CD8-positive, alpha-beta memory T cell (primary cell): ENCODE results near the gene RAE1. TPM values are rescaled to one million over a fixed set of nuclear protein-coding genes. Genes with fewer than 3 reads are reported as not detected.

ENCODE experiments used
- CTCF ChIA-PET: fragments of 350-600 bp; sonication (Branson Sonifier 250); formaldehyde crosslinking; loops from one replicate; lab custom pipeline; 2021; ENCODE audit warnings: antibody characterized with exemption; lab: Charles Lee
- POLR2A ChIA-PET: fragments of 350-600 bp; sonication (Branson Sonifier 250); formaldehyde crosslinking; loops from one replicate; lab custom pipeline; 2021; ENCODE audit warnings: antibody characterized with exemption; lab: Charles Lee
- DNase-seq, 5 donors: peaks; one replicate each; pipeline versions ENCODE4 v3.0.0 to v3.0.0-alpha.2; 2020 to 2022; ENCODE audit warnings: mixed read lengths in 1 of 5
- H3K27ac ChIP-seq: one replicate; pipeline ENCODE4 v1.7.0; 2013; ENCODE audit warnings: low read depth, mild to moderate bottlenecking, low read length, moderate library complexity
- H3K27me3 ChIP-seq: 2 replicates; pipeline ENCODE4 v1.7.0; 2013; ENCODE audit warnings: low read length, mild to moderate bottlenecking; ENCODE audit not compliant: insufficient read depth, poor library complexity, severe bottlenecking
- H3K36me3 ChIP-seq: 2 replicates; pipeline ENCODE4 v1.7.0; 2013; ENCODE audit warnings: mild to moderate bottlenecking, low read length, moderate library complexity; ENCODE audit not compliant: insufficient read depth
- H3K4me1 ChIP-seq: 2 replicates; pipeline ENCODE4 v1.7.0; 2013; ENCODE audit warnings: mild to moderate bottlenecking, low read length, moderate library complexity; ENCODE audit not compliant: insufficient read depth
- H3K4me3 ChIP-seq: 2 replicates; pipeline ENCODE4 v1.7.0; 2013; ENCODE audit warnings: mild to moderate bottlenecking, low read length
- H3K9me3 ChIP-seq: 2 replicates; pipeline ENCODE4 v1.7.0; 2013; ENCODE audit warnings: mild to moderate bottlenecking, low read length
- H3K27ac Mint-ChIP-seq, 8 donors: one replicate each; pipeline ENCODE4 v1.8.0; 2020 to 2021; ENCODE audit warnings: mixed read lengths in 8 of 8, mild to moderate bottlenecking in 6 of 8, inconsistent platforms in 3 of 8, moderate library complexity in 3 of 8
- H3K27me3 Mint-ChIP-seq, 2 donors: one replicate each; pipeline ENCODE4 v1.8.0; 2020 to 2021; ENCODE audit warnings: mixed read lengths in 2 of 2, mild to moderate bottlenecking in 1 of 2, moderate library complexity in 1 of 2
- H3K36me3 Mint-ChIP-seq, 3 donors: one replicate each; pipeline ENCODE4 v1.8.0; 2020 to 2021; ENCODE audit warnings: mixed read lengths in 3 of 3, inconsistent platforms in 1 of 3, mild to moderate bottlenecking in 1 of 3
- H3K4me1 Mint-ChIP-seq, 3 donors: one replicate each; pipeline ENCODE4 v1.8.0; 2020 to 2021; ENCODE audit warnings: mixed read lengths in 3 of 3, inconsistent platforms in 1 of 3, mild to moderate bottlenecking in 1 of 3
- H3K4me3 Mint-ChIP-seq, 7 donors: one replicate each; pipeline ENCODE4 v1.8.0; 2020 to 2021; ENCODE audit warnings: mixed read lengths in 7 of 7, mild to moderate bottlenecking in 6 of 7, moderate library complexity in 4 of 7, inconsistent platforms in 2 of 7
- H3K9me3 Mint-ChIP-seq, 5 donors: one replicate each; pipeline ENCODE4 v1.8.0; 2020 to 2022; ENCODE audit warnings: mixed read lengths in 5 of 5, mild to moderate bottlenecking in 3 of 5, moderate library complexity in 2 of 5, inconsistent platforms in 1 of 5
- polyA plus RNA-seq: library from polyadenylated mRNA; unstranded; fragments of 300-500 nt; fragmentation: Illumina TruSeq; gene quantifications from one replicate; pipeline ENCODE4 v1.2.3, GENCODE V29; 2021
- total RNA-seq, 2 experiments: library from RNA; stranded (reverse); gene quantifications; one replicate each; pipeline ENCODE4 v1.2.3, GENCODE V29; 2021

The RAE1 gene
- total and polyA plus RNA-seq, 3 experiments from 2014 or later, result 40.7 to 52.8 (median 50.2) TPM

GRCh38 chr20:57420571-57421252, 69.7 kb downstream of the RAE1 start:
- POLR2A ChIA-PET, result no interaction called here
- Mint-ChIP-seq H3K4me3 (no peak overlapping the region), H3K9me3 (no peaks in the 10 kb centered on the region), H3K36me3 (no peaks in the 10 kb centered on the region), H3K27me3 (no peaks in the 10 kb centered on the region), H3K4me1 (peaks cover 7 to 26% (median 11%) of the 10 kb centered on the region in 3 donors), H3K27ac (peak overlapping the region in 1 of 8 donors; percentile 82)
- Histone ChIP-seq H3K27ac (no peak overlapping the region), H3K36me3 (no peaks in the 10 kb centered on the region), H3K27me3 (no peaks in the 10 kb centered on the region), H3K9me3 (no peaks in the 10 kb centered on the region), H3K4me1 (peaks cover 17% of the 10 kb centered on the region), H3K4me3 (no peak overlapping the region)
- CTCF ChIA-PET, result interaction anchor here (1.0 kb wide), 1 partner anchor 31 kb away, joined by 5 read pairs; no protein-coding TSS in a partner anchor
- no peak for DNase-seq

GRCh38 chr20:57421253-57422220, 70.5 kb downstream of the RAE1 start:
- peaks cover 17% of the 10 kb centered on the region for H3K4me1 ChIP-seq
- peaks cover 8 to 33% (median 11%) of the 10 kb centered on the region in 3 donors for H3K4me1 Mint-ChIP-seq
- no peak overlapping the region for H3K27ac ChIP-seq
- ChIA-PET CTCF (no interaction called here), POLR2A (interaction anchor here (1.3 kb wide), 1 partner anchor 23 kb away, joined by 3 read pairs; no protein-coding TSS in a partner anchor)
- no peak for DNase-seq
- no peaks in the 10 kb centered on the region for H3K27me3 Mint-ChIP-seq
- H3K36me3 ChIP-seq, result no peaks in the 10 kb centered on the region
- H3K36me3 Mint-ChIP-seq, result no peaks in the 10 kb centered on the region
- no peak overlapping the region for H3K27ac Mint-ChIP-seq
- no peaks in the 10 kb centered on the region for H3K27me3 ChIP-seq
- H3K9me3 ChIP-seq, result no peaks in the 10 kb centered on the region
- no peaks in the 10 kb centered on the region for H3K9me3 Mint-ChIP-seq
- no peak overlapping the region for H3K4me3 Mint-ChIP-seq
- H3K4me3 ChIP-seq, result no peak overlapping the region

GRCh38 chr20:57422254-57422653, 71.2 kb downstream of the RAE1 start:
- Histone ChIP-seq H3K9me3 (no peaks in the 10 kb centered on the region), H3K27me3 (no peaks in the 10 kb centered on the region), H3K36me3 (no peaks in the 10 kb centered on the region), H3K4me3 (no peak overlapping the region), H3K27ac (no peak overlapping the region), H3K4me1 (peaks cover 17% of the 10 kb centered on the region)
- POLR2A ChIA-PET, result interaction anchor here (1.3 kb wide), 1 partner anchor 24 kb away, joined by 3 read pairs; no protein-coding TSS in a partner anchor
- Mint-ChIP-seq H3K4me1 (peaks cover 9 to 37% (median 15%) of the 10 kb centered on the region in 3 donors), H3K9me3 (no peaks in the 10 kb centered on the region), H3K27ac (no peak overlapping the region), H3K4me3 (no peak overlapping the region), H3K36me3 (no peaks in the 10 kb centered on the region), H3K27me3 (no peaks in the 10 kb centered on the region)
- DNase-seq, result no peak
- CTCF ChIA-PET, result interaction anchor here (1.8 kb wide), 1 partner anchor 24 kb away, joined by 7 read pairs; no protein-coding TSS in a partner anchor

- Mint-ChIP-seq H3K27ac (no peak overlapping the region), H3K9me3 (no peaks in the 10 kb centered on the region), H3K36me3 (no peaks in the 10 kb centered on the region), H3K4me1 (peaks cover 13 to 41% (median 30%) of the 10 kb centered on the region in 3 donors), H3K27me3 (no peaks in the 10 kb centered on the region), H3K4me3 (no peak overlapping the region)
- ChIA-PET POLR2A (no interaction called here), CTCF (interaction anchor here (1.1 to 2.1 kb wide), 3 partner anchors 27 to 44 kb away, joined by 3 to 6 read pairs (median 4); no protein-coding TSS in a partner anchor)
- H3K9me3 ChIP-seq, result no peaks in the 10 kb centered on the region
- no peak overlapping the region for H3K4me3 ChIP-seq
- H3K36me3 ChIP-seq, result no peaks in the 10 kb centered on the region
- no peak for DNase-seq
- no peak overlapping the region for H3K27ac ChIP-seq
- peaks cover 13% of the 10 kb centered on the region for H3K4me1 ChIP-seq
- no peaks in the 10 kb centered on the region for H3K27me3 ChIP-seq
Measured at GRCh38 chr20:57425150-57426013, 74.3 kb downstream of the RAE1 start.

GRCh38 chr20:57426271-57426689, 75.2 kb downstream of the RAE1 start:
- Histone ChIP-seq H3K36me3 (no peaks in the 10 kb centered on the region), H3K27me3 (no peaks in the 10 kb centered on the region), H3K4me1 (peaks cover 19% of the 10 kb centered on the region), H3K4me3 (no peak overlapping the region), H3K9me3 (no peaks in the 10 kb centered on the region), H3K27ac (no peak overlapping the region)
- no peak for DNase-seq
- ChIA-PET CTCF (interaction anchor here (1.1 to 2.1 kb wide), 4 partner anchors 28 to 45 kb away, joined by 3 to 6 read pairs (median 4); no protein-coding TSS in a partner anchor), POLR2A (no interaction called here)
- Mint-ChIP-seq H3K4me1 (peaks cover 14 to 47% (median 34%) of the 10 kb centered on the region in 3 donors), H3K4me3 (no peak overlapping the region), H3K36me3 (no peaks in the 10 kb centered on the region), H3K27me3 (no peaks in the 10 kb centered on the region), H3K27ac (peak overlapping the region in 2 of 8 donors; percentile 3 to 7), H3K9me3 (no peaks in the 10 kb centered on the region)

GRCh38 chr20:57426831-57427230, 75.8 kb downstream of the RAE1 start:
- H3K27ac ChIP-seq, result no peak overlapping the region
- peaks cover 25% of the 10 kb centered on the region for H3K4me1 ChIP-seq
- no peak overlapping the region for H3K4me3 Mint-ChIP-seq
- no peaks in the 10 kb centered on the region for H3K36me3 ChIP-seq
- POLR2A ChIA-PET, result no interaction called here
- DNase-seq, result no peak
- H3K4me1 Mint-ChIP-seq, result peaks cover 18 to 52% (median 40%) of the 10 kb centered on the region in 3 donors
- H3K27ac Mint-ChIP-seq, result peak overlapping the region in 1 of 8 donors; percentile 1
- no peaks in the 10 kb centered on the region for H3K36me3 Mint-ChIP-seq
- CTCF ChIA-PET, result interaction anchor here (1.5 to 2.1 kb wide), 2 partner anchors 28 to 45 kb away, joined by 4 to 6 read pairs; no protein-coding TSS in a partner anchor
- H3K9me3 ChIP-seq, result no peaks in the 10 kb centered on the region
- H3K27me3 ChIP-seq, result no peaks in the 10 kb centered on the region
- H3K27me3 Mint-ChIP-seq, result no peaks in the 10 kb centered on the region
- no peaks in the 10 kb centered on the region for H3K9me3 Mint-ChIP-seq
- no peak overlapping the region for H3K4me3 ChIP-seq
